Parathyroid adenoma (tissue), 2 donors: ENCODE measurements around the gene EXOC4.
"Not testable (repeated sequence)": the region's sequence is repeated elsewhere in the genome, so short reads cannot be mapped to it uniquely, and the experiment has no call there.

Source experiments
- H2AFZ ChIP-seq: fragments of 300-600 bp; sonication (generic); one replicate; pipeline ENCODE4 v1.7.0; 2017; ENCODE audit warnings: antibody characterized with exemption, mild to moderate bottlenecking
- H3K27ac ChIP-seq: fragments of 300-600 bp; sonication (generic); one replicate; pipeline ENCODE4 v1.7.0; 2017
- H3K27me3 ChIP-seq: fragments of 300-600 bp; sonication (generic); one replicate; pipeline ENCODE4 v1.7.0; 2017; ENCODE audit warnings: low read length; ENCODE audit not compliant: control insufficient read depth, insufficient read depth
- H3K36me3 ChIP-seq: fragments of 300-600 bp; sonication (generic); one replicate; pipeline ENCODE4 v1.7.0; 2017; ENCODE audit warnings: low read length; ENCODE audit not compliant: control insufficient read depth, insufficient read depth
- H3K4me1 ChIP-seq: fragments of 300-600 bp; sonication (generic); one replicate; pipeline ENCODE4 v1.7.0; 2017; ENCODE audit warnings: control low read depth
- H3K4me2 ChIP-seq: fragments of 300-600 bp; sonication (generic); one replicate; pipeline ENCODE4 v1.7.0; 2017; ENCODE audit warnings: low read length
- H3K4me3 ChIP-seq: fragments of 300-600 bp; sonication (generic); one replicate; pipeline ENCODE4 v1.7.0; 2017; ENCODE audit warnings: low read depth, low read length
- H3K79me2 ChIP-seq: fragments of 300-600 bp; sonication (generic); one replicate; pipeline ENCODE4 v1.7.0; 2017; ENCODE audit warnings: control low read depth
- H3K9ac ChIP-seq: fragments of 300-600 bp; sonication (generic); one replicate; pipeline ENCODE4 v1.7.0; 2017; ENCODE audit warnings: mild to moderate bottlenecking
- H3K9me3 ChIP-seq: fragments of 300-600 bp; sonication (generic); one replicate; pipeline ENCODE4 v1.7.0; 2017; ENCODE audit warnings: low read length; ENCODE audit not compliant: control insufficient read depth
- TF ChIP-seq, protein P1 (sequence below): fragments of 300-600 bp; sonication (generic); IDR thresholded peaks from one replicate; pipeline ENCODE4 v1.7.0; 2017; ENCODE audit warnings: antibody characterized with exemption, mild to moderate bottlenecking
- donor health status: primary hyperparathyroidism.

EXOC4 gene

DNA sequence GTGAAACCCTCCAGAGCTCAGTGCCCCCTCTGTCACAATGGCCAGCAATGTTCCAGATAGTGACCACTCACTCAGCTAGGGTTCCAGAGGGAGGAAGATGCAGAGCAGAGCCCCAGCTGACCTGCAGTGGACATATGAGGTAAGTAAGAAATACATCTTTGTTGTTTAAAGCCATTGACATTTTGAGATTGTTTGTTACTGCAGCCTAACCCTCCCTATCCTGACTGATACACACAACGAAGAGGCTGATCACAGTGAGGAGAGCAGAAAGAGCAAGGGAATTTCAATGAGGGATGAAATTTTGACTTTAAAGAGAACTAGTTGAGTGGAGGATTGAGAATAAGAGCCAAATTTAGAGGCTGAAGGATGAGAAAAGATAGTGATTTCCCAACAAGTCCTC lies 822.9 kb downstream of the EXOC4 start:
- H3K4me2 ChIP-seq, result no peak overlapping the region
- no peak overlapping the region for H3K27ac ChIP-seq
- no peaks in the 10 kb centered on the region for H3K79me2 ChIP-seq
- TF ChIP-seq, protein P1, sequence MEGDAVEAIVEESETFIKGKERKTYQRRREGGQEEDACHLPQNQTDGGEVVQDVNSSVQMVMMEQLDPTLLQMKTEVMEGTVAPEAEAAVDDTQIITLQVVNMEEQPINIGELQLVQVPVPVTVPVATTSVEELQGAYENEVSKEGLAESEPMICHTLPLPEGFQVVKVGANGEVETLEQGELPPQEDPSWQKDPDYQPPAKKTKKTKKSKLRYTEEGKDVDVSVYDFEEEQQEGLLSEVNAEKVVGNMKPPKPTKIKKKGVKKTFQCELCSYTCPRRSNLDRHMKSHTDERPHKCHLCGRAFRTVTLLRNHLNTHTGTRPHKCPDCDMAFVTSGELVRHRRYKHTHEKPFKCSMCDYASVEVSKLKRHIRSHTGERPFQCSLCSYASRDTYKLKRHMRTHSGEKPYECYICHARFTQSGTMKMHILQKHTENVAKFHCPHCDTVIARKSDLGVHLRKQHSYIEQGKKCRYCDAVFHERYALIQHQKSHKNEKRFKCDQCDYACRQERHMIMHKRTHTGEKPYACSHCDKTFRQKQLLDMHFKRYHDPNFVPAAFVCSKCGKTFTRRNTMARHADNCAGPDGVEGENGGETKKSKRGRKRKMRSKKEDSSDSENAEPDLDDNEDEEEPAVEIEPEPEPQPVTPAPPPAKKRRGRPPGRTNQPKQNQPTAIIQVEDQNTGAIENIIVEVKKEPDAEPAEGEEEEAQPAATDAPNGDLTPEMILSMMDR, result no peak
- no peaks in the 10 kb centered on the region for H3K9me3 ChIP-seq
- no peak overlapping the region for H2AFZ ChIP-seq
- H3K4me3 ChIP-seq, result no peak overlapping the region
- H3K27me3 ChIP-seq, result no peaks in the 10 kb centered on the region
- no peak overlapping the region for H3K9ac ChIP-seq
- no peaks in the 10 kb centered on the region for H3K4me1 ChIP-seq
- H3K36me3 ChIP-seq, result no peaks in the 10 kb centered on the region

DNA sequence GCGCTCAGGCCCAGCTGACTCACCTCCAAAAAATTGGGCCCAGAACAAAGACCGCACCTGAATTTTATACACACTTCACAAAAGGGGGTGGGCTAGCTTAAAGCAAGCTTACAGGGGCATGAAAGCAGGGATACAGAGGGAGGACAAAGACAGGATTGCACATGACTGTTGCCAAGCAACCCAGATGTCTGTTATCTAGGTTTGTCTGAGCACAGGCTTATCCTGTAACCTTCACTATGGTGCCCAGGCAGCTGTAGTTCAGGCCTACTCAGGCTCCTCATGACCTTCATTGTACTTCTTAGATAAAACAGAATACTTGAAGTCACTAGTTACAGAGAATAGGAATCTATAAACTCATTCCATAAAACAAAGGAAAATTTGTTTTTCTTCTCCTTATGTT lies 824.7 kb downstream of the EXOC4 start:
- H3K27ac ChIP-seq, H3K27me3 ChIP-seq, H3K4me2 ChIP-seq, H2AFZ ChIP-seq, H3K36me3 ChIP-seq, H3K9me3 ChIP-seq, H3K4me1 ChIP-seq, H3K4me3 ChIP-seq, H3K9ac ChIP-seq, H3K79me2 ChIP-seq: not testable (repeated sequence)

- Histone ChIP-seq H3K4me3 (no peak overlapping the region), H3K79me2 (no peaks in the 10 kb centered on the region), H3K27ac (no peak overlapping the region), H3K4me1 (no peaks in the 10 kb centered on the region), H3K9me3 (no peaks in the 10 kb centered on the region), H3K27me3 (no peaks in the 10 kb centered on the region), H3K9ac (no peak overlapping the region), H2AFZ (no peak overlapping the region), H3K36me3 (no peaks in the 10 kb centered on the region), H3K4me2 (no peak overlapping the region)
- TF ChIP-seq, protein P1, result no peak
Observed at GRCh38 chr7:134078991-134079390, 826.1 kb downstream of the EXOC4 start.

- H3K27me3 ChIP-seq, result no peaks in the 10 kb centered on the region
- no peaks in the 10 kb centered on the region for H3K4me1 ChIP-seq
- H3K36me3 ChIP-seq, result no peaks in the 10 kb centered on the region
- H3K4me2 ChIP-seq, result no peak overlapping the region
- TF ChIP-seq, protein P1, result no peak
- H2AFZ ChIP-seq, result no peak overlapping the region
- no peaks in the 10 kb centered on the region for H3K79me2 ChIP-seq
- no peak overlapping the region for H3K9ac ChIP-seq
- H3K9me3 ChIP-seq, result no peaks in the 10 kb centered on the region
- no peak overlapping the region for H3K27ac ChIP-seq
- H3K4me3 ChIP-seq, result no peak overlapping the region
Observed at GRCh38 chr7:134081695-134082094, 828.8 kb downstream of the EXOC4 start.

- no peaks in the 10 kb centered on the region for H3K4me1 ChIP-seq
- no peak overlapping the region for H3K4me2 ChIP-seq
- H3K9ac ChIP-seq, result no peak overlapping the region
- no peaks in the 10 kb centered on the region for H3K27me3 ChIP-seq
- H3K27ac ChIP-seq, result no peak overlapping the region
- TF ChIP-seq, protein P1, result no peak
- no peaks in the 10 kb centered on the region for H3K9me3 ChIP-seq
- H3K4me3 ChIP-seq, result no peak overlapping the region
- no peak overlapping the region for H2AFZ ChIP-seq
- H3K79me2 ChIP-seq, result no peaks in the 10 kb centered on the region
- H3K36me3 ChIP-seq, result no peaks in the 10 kb centered on the region
Observed at GRCh38 chr7:134083766-134084487, 831.0 kb downstream of the EXOC4 start.
